Neuronal stem cell (in vitro differentiated cells): ENCODE results near the gene OBSCN.
A peak's percentile ranks its signal among the peaks of the same experiment; 100 is the strongest.

Experiments used
- DNase-seq: peaks from one replicate; pipeline ENCODE4 v3.0.0-alpha.2; 2013; ENCODE audit warnings: low spot score
- H2AFZ ChIP-seq: one replicate; pipeline ENCODE4 v1.6.1; 2013; ENCODE audit warnings: mild to moderate bottlenecking, low read length, inconsistent platforms
- H2AK5ac ChIP-seq: 2 replicates; pipeline ENCODE4 v1.6.1; 2013; ENCODE audit warnings: low read depth, mild to moderate bottlenecking, inconsistent platforms, low read length, moderate library complexity, mixed read lengths
- H2BK120ac ChIP-seq: 2 replicates; pipeline ENCODE4 v1.6.1; 2013; ENCODE audit warnings: low read depth, mild to moderate bottlenecking, inconsistent platforms, low read length, moderate library complexity, mixed read lengths
- H2BK12ac ChIP-seq: one replicate; pipeline ENCODE4 v1.6.1; 2013; ENCODE audit warnings: low read length, inconsistent platforms
- H2BK15ac ChIP-seq: 2 replicates; pipeline ENCODE4 v1.6.1; 2013; ENCODE audit warnings: mild to moderate bottlenecking, low read length, inconsistent platforms, mixed read lengths
- H2BK5ac ChIP-seq: one replicate; pipeline ENCODE4 v1.6.1; 2013; ENCODE audit warnings: inconsistent platforms, mild to moderate bottlenecking, low read length, moderate library complexity
- H3K14ac ChIP-seq: one replicate; pipeline ENCODE4 v1.6.1; 2013; ENCODE audit warnings: low read length, inconsistent platforms
- H3K18ac ChIP-seq: 2 replicates; pipeline ENCODE4 v1.6.1; 2013; ENCODE audit warnings: low read length, inconsistent platforms
- H3K23ac ChIP-seq: 2 replicates; pipeline ENCODE4 v1.6.1; 2013; ENCODE audit warnings: low read depth, mild to moderate bottlenecking, mixed read lengths, low read length, inconsistent platforms; ENCODE audit not compliant: poor library complexity
- H3K27ac ChIP-seq: replicated peaks from 3 replicates; pipeline ENCODE4 v1.5.1; 2013; ENCODE audit warnings: low read length, inconsistent platforms
- H3K27me3 ChIP-seq, 3 experiments: 2 replicates each; pipeline ENCODE4 v1.6.1; 2013; ENCODE audit warnings: low read length in 3 of 3, mild to moderate bottlenecking in 2 of 3, inconsistent platforms in 1 of 3, low read depth in 1 of 3, mixed read lengths in 1 of 3, moderate library complexity in 1 of 3; ENCODE audit not compliant: control insufficient read depth in 3 of 3, insufficient read depth in 3 of 3
- H3K36me3 ChIP-seq, 2 donors: replicated peaks in 1 of 2; 2 replicates each; pipeline ENCODE4 v1.6.1; 2013; ENCODE audit warnings: low read length in 2 of 2; ENCODE audit not compliant: control insufficient read depth in 2 of 2, insufficient read depth in 2 of 2
- H3K4ac ChIP-seq: 2 replicates; pipeline ENCODE4 v1.6.1; 2013; ENCODE audit warnings: inconsistent platforms, mild to moderate bottlenecking, low read length, moderate library complexity
- H3K4me1 ChIP-seq, 2 donors: 1 replicate in 1 of 2; 2 replicates in 1 of 2; pipeline ENCODE4 v1.6.1; 2013; ENCODE audit warnings: low read length in 2 of 2, low read depth in 1 of 2; ENCODE audit not compliant: control insufficient read depth in 2 of 2, insufficient read depth in 1 of 2
- H3K4me2 ChIP-seq: one replicate; pipeline ENCODE4 v1.6.1; 2013; ENCODE audit warnings: mild to moderate bottlenecking, low read length, inconsistent platforms; ENCODE audit not compliant: insufficient read depth, poor library complexity, severe bottlenecking
- H3K4me3 ChIP-seq, 2 donors: 2 replicates each; pipeline ENCODE4 v1.5.1; 2013; ENCODE audit warnings: low read length in 2 of 2, mild to moderate bottlenecking in 2 of 2, inconsistent platforms in 1 of 2, moderate library complexity in 1 of 2
- H3K79me1 ChIP-seq: one replicate; pipeline ENCODE4 v1.6.1; 2013; ENCODE audit warnings: low read depth, mild to moderate bottlenecking, inconsistent platforms, low read length, moderate library complexity
- H3K9ac ChIP-seq: one replicate; pipeline ENCODE4 v1.6.1; 2013; ENCODE audit warnings: mild to moderate bottlenecking, low read depth, low read length, inconsistent platforms; ENCODE audit not compliant: poor library complexity
- H3K9me3 ChIP-seq, 2 donors: replicated peaks in 1 of 2; 2 replicates each; pipeline versions ENCODE3 to v1.6.1; 2013; ENCODE audit warnings: low read length in 2 of 2, mild to moderate bottlenecking in 2 of 2, inconsistent platforms in 1 of 2, low read depth in 1 of 2, mixed read lengths in 1 of 2, moderate library complexity in 1 of 2; ENCODE audit not compliant: control insufficient read depth in 2 of 2, insufficient read depth in 1 of 2
- H4K8ac ChIP-seq: one replicate; pipeline ENCODE4 v1.6.1; 2013; ENCODE audit warnings: low read depth, mild to moderate bottlenecking, inconsistent platforms, low read length, moderate library complexity
- H4K91ac ChIP-seq: one replicate; pipeline ENCODE4 v1.6.1; 2013; ENCODE audit warnings: low read length, low read depth, mild to moderate bottlenecking, inconsistent platforms; ENCODE audit not compliant: poor library complexity
- WGBS, 2 donors: extraction: QIAGEN DNeasy Blood & Tissue Kit; methylation state at CpG; one replicate each; pipeline ENCODE4 v1.1.7; 2013; ENCODE audit warnings: missing lambda C conversion rate in 2 of 2, mixed read lengths in 1 of 2; ENCODE audit not compliant: insufficient read length in 2 of 2, insufficient replicate concordance in 1 of 2; ENCODE audit errors: extremely low coverage in 2 of 2; 5-methylcytosine and 5-hydroxymethylcytosine counted together

OBSCN gene

GRCh38 chr1:228215663-228216116, 7.8 kb downstream of the OBSCN start:
- no peak overlapping the region for H2BK120ac ChIP-seq
- no peak overlapping the region for H4K91ac ChIP-seq
- peak overlapping the region; percentile 56 for H2AK5ac ChIP-seq
- H3K27me3 ChIP-seq, result peaks cover 0 to 13% (median 7%) of the 10 kb centered on the region in 3 experiments
- H3K4me3 ChIP-seq, result no peak overlapping the region
- no peak for DNase-seq
- peak overlapping the region; percentile 11 for H3K4me2 ChIP-seq
- H3K9ac ChIP-seq, result no peak overlapping the region
- no peak overlapping the region for H2AFZ ChIP-seq
- peak overlapping the region; percentile 31 for H3K23ac ChIP-seq
- peaks cover 0 to 8% of the 10 kb centered on the region in 2 donors for H3K4me1 ChIP-seq
- H2BK12ac ChIP-seq, result peak overlapping the region; percentile 10
- no peak overlapping the region for H3K27ac ChIP-seq
- H2BK15ac ChIP-seq, result no peak overlapping the region
- WGBS, 2 donors, result no CpG with 5 or more reads among the region's 13 CpGs
- no peak overlapping the region for H4K8ac ChIP-seq
- H3K14ac ChIP-seq, result no peak overlapping the region
- no peak overlapping the region for H3K18ac ChIP-seq
- peaks cover 0 to 6% of the 10 kb centered on the region in 2 donors for H3K9me3 ChIP-seq
- no peak overlapping the region for H2BK5ac ChIP-seq
- no peak overlapping the region for H3K4ac ChIP-seq
- peaks cover 27% of the 10 kb centered on the region for H3K79me1 ChIP-seq
- peaks cover 0 to 38% of the 10 kb centered on the region in 2 donors for H3K36me3 ChIP-seq

- H3K36me3 ChIP-seq, result peaks cover 0 to 38% of the 10 kb centered on the region in 2 donors
- no peak overlapping the region for H4K8ac ChIP-seq
- H4K91ac ChIP-seq, result no peak overlapping the region
- H3K9me3 ChIP-seq, result peaks cover 0 to 6% of the 10 kb centered on the region in 2 donors
- peaks cover 0 to 10% (median 7%) of the 10 kb centered on the region in 3 experiments for H3K27me3 ChIP-seq
- H3K14ac ChIP-seq, result peak overlapping the region; percentile 8
- H3K18ac ChIP-seq, result no peak overlapping the region
- H2BK12ac ChIP-seq, result no peak overlapping the region
- no peak overlapping the region for H2BK5ac ChIP-seq
- H2AK5ac ChIP-seq, result no peak overlapping the region
- H3K23ac ChIP-seq, result peak overlapping the region; percentile 80
- H3K4ac ChIP-seq, result no peak overlapping the region
- H3K4me1 ChIP-seq, result peaks cover 0 to 8% of the 10 kb centered on the region in 2 donors
- peak overlapping the region in 1 of 2 donors; percentile 28 for H3K4me3 ChIP-seq
- DNase-seq, result no peak
- H3K79me1 ChIP-seq, result peaks cover 27% of the 10 kb centered on the region
- WGBS, 2 donors, result no CpG with 5 or more reads among the region's 53 CpGs
- no peak overlapping the region for H2AFZ ChIP-seq
- no peak overlapping the region for H3K27ac ChIP-seq
- H2BK120ac ChIP-seq, result no peak overlapping the region
- H3K9ac ChIP-seq, result no peak overlapping the region
- no peak overlapping the region for H2BK15ac ChIP-seq
- no peak overlapping the region for H3K4me2 ChIP-seq
Measured at GRCh38 chr1:228216371-228217320, 8.8 kb downstream of the OBSCN start.

GRCh38 chr1:228217551-228218344, 9.9 kb downstream of the OBSCN start:
- no peaks in the 10 kb centered on the region for H3K27me3 ChIP-seq
- H3K4me1 ChIP-seq, result peaks cover 0 to 4% of the 10 kb centered on the region in 2 donors
- no peak overlapping the region for H3K18ac ChIP-seq
- no peak overlapping the region for H4K91ac ChIP-seq
- H2AFZ ChIP-seq, result no peak overlapping the region
- H3K14ac ChIP-seq, result no peak overlapping the region
- H3K9me3 ChIP-seq, result peaks cover 0 to 3% of the 10 kb centered on the region in 2 donors
- no peak overlapping the region for H4K8ac ChIP-seq
- no peak for DNase-seq
- H2BK120ac ChIP-seq, result no peak overlapping the region
- WGBS, 2 donors, result no CpG with 5 or more reads among the region's 14 CpGs
- H2BK5ac ChIP-seq, result no peak overlapping the region
- H3K27ac ChIP-seq, result no peak overlapping the region
- H2BK15ac ChIP-seq, result no peak overlapping the region
- no peak overlapping the region for H3K4me2 ChIP-seq
- H3K79me1 ChIP-seq, result peaks cover 24% of the 10 kb centered on the region
- H3K9ac ChIP-seq, result no peak overlapping the region
- peaks cover 0 to 42% of the 10 kb centered on the region in 2 donors for H3K36me3 ChIP-seq
- no peak overlapping the region for H2AK5ac ChIP-seq
- H3K4me3 ChIP-seq, result no peak overlapping the region
- no peak overlapping the region for H3K4ac ChIP-seq
- no peak overlapping the region for H2BK12ac ChIP-seq
- H3K23ac ChIP-seq, result no peak overlapping the region
